ENCODE data around the gene WFIKKN2. TPM values are rescaled to one million over a fixed set of nuclear protein-coding genes. Genes with fewer than 3 reads are reported as not detected.

WFIKKN2 gene
- polyA plus RNA-seq, 2 of the 4 experiments (the other 2 are of a cell fraction): not detected

DNA sequence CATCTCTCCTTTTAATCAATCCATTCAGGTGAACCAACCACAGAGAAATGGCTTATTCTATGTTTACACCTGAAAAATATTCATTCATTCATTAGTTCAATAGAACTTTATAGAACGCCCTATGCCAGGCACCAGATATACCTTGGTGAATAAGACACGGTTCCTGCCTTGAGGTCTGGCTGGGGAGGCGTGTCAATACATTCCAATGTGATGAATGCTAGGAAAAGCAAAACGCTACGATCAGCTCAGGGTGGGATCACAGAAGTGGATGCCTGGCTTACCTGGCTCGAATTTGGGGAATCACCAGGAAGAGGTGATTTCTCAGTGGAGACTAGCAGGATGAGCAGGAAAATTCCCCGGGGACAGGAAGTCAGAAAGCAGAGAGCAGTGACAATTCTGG lies 17.5 kb upstream of the WFIKKN2 start:
- 34% methylated on average over 7 of the region's 7 CpGs for whole genome bisulfite sequencing (ENCODE audit: missing lambda C conversion rate)
- peaks cover 7% of the 10 kb centered on the region; the same call in 1 of the 3 replicates for H3K9me3 ChIP-seq
- H3K27ac ChIP-seq: no peak overlapping the region
- ChIA-PET CTCF (interaction anchor here (0.8 to 16.5 kb wide), 18 partner anchors 11 to 247 kb away, joined by 3 to 162 read pairs (median 3); partner anchors contain the start of gene WFIKKN2), POLR2A (interaction anchor here (1.0 kb wide), 1 partner anchor 49 kb away, joined by 3 read pairs; the partner anchor contains the start of gene TOB1)
- H3K4me1 ChIP-seq: peaks cover 8% of the 10 kb centered on the region
- ATAC-seq: peak in 1 of 2 experiments; percentile 70; a peak in 3 of 6 replicates
- no peak overlapping the region for H3K4me3 ChIP-seq
- peak overlapping the region; percentile 65; the same call in 1 of the 3 replicates for H3K4me2 ChIP-seq
- peak in 1 of 2 experiments; percentile 51 for DNase-seq (ENCODE audit: low read depth in 1 of 2, low spot score in 1 of 2)
- no peak for FAIRE-seq
- TF ChIP-seq ZFP36 (IDR thresholded peaks at IDR 0.05; ENCODE audit: borderline replicate concordance, partially characterized antibody): no peak
- no peak for TF ChIP-seq HES2 (IDR thresholded peaks at IDR 0.05)
- no peak for TF ChIP-seq EP300 (IDR thresholded peaks at IDR 0.05)
- no peak for TF ChIP-seq EHMT2 (IDR thresholded peaks at IDR 0.05; ENCODE audit: low read depth)
- no peak for TF ChIP-seq PHF8 (IDR thresholded peaks at IDR 0.05; ENCODE audit: borderline replicate concordance, low read depth)
- TF ChIP-seq FOXS1 (CRISPR knock-in tag; IDR thresholded peaks at IDR 0.05): no peak
- TF ChIP-seq HDAC2 (IDR thresholded peaks at IDR 0.05): no peak

DNA sequence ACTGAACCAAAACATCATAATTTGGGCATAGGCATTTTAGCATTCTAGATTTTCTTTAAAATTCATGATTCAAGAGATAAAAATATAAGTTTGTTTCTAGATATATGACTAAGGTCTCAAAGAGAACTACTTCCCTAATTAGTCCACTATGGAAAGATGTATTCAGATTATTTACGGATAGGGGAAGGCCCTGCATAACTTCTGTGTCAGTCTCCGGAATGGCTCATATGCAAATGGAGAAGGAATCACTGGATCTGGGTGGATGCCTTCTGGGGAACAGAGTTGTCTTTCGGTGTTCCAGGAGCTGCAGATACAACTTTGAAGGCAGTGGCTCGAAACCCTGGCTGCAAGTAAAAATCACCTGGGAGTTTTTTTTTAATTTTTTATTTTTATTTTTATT lies 17.1 kb upstream of the WFIKKN2 start:
- H3K4me2 ChIP-seq: no peak overlapping the region
- ATAC-seq: no peak
- 87% methylated on average over 4 of the region's 4 CpGs for WGBS (ENCODE audit: missing lambda C conversion rate)
- peaks cover 10% of the 10 kb centered on the region; the same call in 1 of the 3 replicates for H3K9me3 ChIP-seq
- TF ChIP-seq GATA3 (IDR thresholded peaks at IDR 0.05; ENCODE audit: borderline replicate concordance) (no peak), POLR2A (IDR thresholded peaks at IDR 0.05; ENCODE audit: low read length) (no peak), ATOH8 (CRISPR knock-in tag; IDR thresholded peaks at IDR 0.05; ENCODE audit: low read depth) (no peak), NFE2L2 (conservative IDR thresholded peaks at IDR 0.05; ENCODE audit: low read length) (no peak), FOSL2 (IDR thresholded peaks at IDR 0.05) (no peak), FOSL2 (CRISPR knock-in tag; IDR thresholded peaks at IDR 0.05) (no peak), RNF2 (IDR thresholded peaks at IDR 0.05; ENCODE audit: borderline replicate concordance, low read depth) (no peak), NR3C1 (IDR thresholded peaks at IDR 0.05) (no peak), MAFK (IDR thresholded peaks at IDR 0.05; ENCODE audit: partially characterized antibody) (no peak), PHF8 (IDR thresholded peaks at IDR 0.05; ENCODE audit: borderline replicate concordance, low read depth) (no peak)
- H3K4me1 ChIP-seq: peaks cover 8% of the 10 kb centered on the region
- no peak for DNase-seq (ENCODE audit: low read depth in 1 of 2, low spot score in 1 of 2)
- POLR2A ChIA-PET: interaction anchor here (1.0 kb wide), 1 partner anchor 48 kb away, joined by 3 read pairs; the partner anchor contains the start of gene TOB1
- CTCF ChIA-PET: interaction anchor here (0.7 to 16.5 kb wide), 13 partner anchors 11 to 248 kb away, joined by 3 to 162 read pairs (median 4); partner anchors contain the start of gene WFIKKN2
- no peak overlapping the region for H3K4me3 ChIP-seq
- no peak for FAIRE-seq
- no peak overlapping the region for H3K27ac ChIP-seq

DNA sequence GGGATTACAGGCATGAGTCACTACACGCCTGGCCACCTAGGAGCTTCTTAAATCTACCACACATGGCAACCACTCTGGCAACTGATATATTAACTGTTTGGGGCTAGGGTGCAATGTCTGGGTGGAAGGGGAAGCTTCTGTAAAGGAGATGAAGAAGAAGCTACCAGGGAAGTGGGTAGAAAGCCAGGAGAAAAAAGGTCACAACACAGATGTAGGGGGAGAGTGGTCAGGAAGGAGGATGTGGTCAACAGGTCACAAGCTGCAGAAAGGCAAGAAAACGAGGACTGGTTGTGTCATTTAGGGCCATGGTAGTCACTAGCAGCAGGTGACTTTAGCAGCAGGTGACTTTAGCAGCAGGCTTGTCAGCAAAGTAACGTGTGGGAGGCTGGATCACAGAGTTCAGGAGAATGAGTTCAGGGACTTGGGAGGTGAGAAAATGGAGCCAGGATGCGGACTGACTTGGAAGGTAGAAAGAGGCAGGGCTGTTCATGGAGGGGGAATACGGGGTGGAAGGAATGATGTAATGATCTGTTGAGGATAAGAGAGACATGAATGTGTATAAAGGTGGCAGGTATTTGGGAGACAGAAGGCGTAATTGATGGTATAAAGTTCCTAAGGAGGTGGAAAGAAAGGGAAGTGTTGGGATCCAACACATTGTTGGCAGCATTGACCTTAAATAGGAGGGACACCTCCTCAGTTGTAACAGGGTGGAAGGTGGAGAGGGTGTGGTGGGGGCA lies 16.3 kb upstream of the WFIKKN2 start:
- H3K4me2 ChIP-seq: no peak overlapping the region
- CTCF ChIA-PET: interaction anchor here (0.7 to 16.5 kb wide), 9 partner anchors 10 to 58 kb away, joined by 3 to 162 read pairs (median 47); partner anchors contain the start of gene WFIKKN2
- FAIRE-seq (no peak), ATAC-seq (no peak), DNase-seq (ENCODE audit: low read depth in 1 of 2, low spot score in 1 of 2) (no peak)
- peaks cover 8% of the 10 kb centered on the region for H3K4me1 ChIP-seq
- WGBS (ENCODE audit: missing lambda C conversion rate): 69% methylated on average over 6 of the region's 6 CpGs
- H3K4me3 ChIP-seq: no peak overlapping the region
- peaks cover 14% of the 10 kb centered on the region; the same call in 1 of the 3 replicates for H3K9me3 ChIP-seq
- POLR2A ChIA-PET: interaction anchor here (0.6 kb wide), 1 partner anchor 114 kb away, joined by 3 read pairs; no protein-coding TSS in a partner anchor
- H3K27ac ChIP-seq: no peak overlapping the region
- TF ChIP-seq HMGXB4 (CRISPR knock-in tag; IDR thresholded peaks at IDR 0.05; ENCODE audit: borderline replicate concordance) (no peak), PBX3 (IDR thresholded peaks at IDR 0.05) (no peak), RNF2 (IDR thresholded peaks at IDR 0.05; ENCODE audit: borderline replicate concordance, low read depth) (no peak), MAFK (IDR thresholded peaks at IDR 0.05; ENCODE audit: partially characterized antibody) (no peak), FOSB (CRISPR knock-in tag; IDR thresholded peaks at IDR 0.05) (no peak), JUN (IDR thresholded peaks at IDR 0.05) (no peak), RCOR1 (IDR thresholded peaks at IDR 0.05; ENCODE audit: low read depth, low read length) (no peak), MYC (IDR thresholded peaks at IDR 0.05; ENCODE audit: borderline replicate concordance, low read length) (no peak), HOXB13 (CRISPR knock-in tag; IDR thresholded peaks at IDR 0.05; ENCODE audit: low read depth) (no peak), HDAC2 (IDR thresholded peaks at IDR 0.05) (no peak), RARB (CRISPR knock-in tag; IDR thresholded peaks at IDR 0.05) (no peak), CHD4 (IDR thresholded peaks at IDR 0.05; ENCODE audit: borderline replicate concordance) (no peak), HEYL (CRISPR knock-in tag; IDR thresholded peaks at IDR 0.05) (no peak), USF2 (IDR thresholded peaks at IDR 0.05) (no peak), HES2 (IDR thresholded peaks at IDR 0.05) (no peak), TP53 (CRISPR knock-in tag; IDR thresholded peaks at IDR 0.05) (no peak)

Data from A549 (cell line).